Keratinocyte (primary cell): Measurements from ENCODE around the gene MTMR10.

Experiments
- CTCF ChIP-seq, 3 experiments: IDR thresholded peaks in 1 of 3; conservative IDR thresholded peaks in 1 of 3; optimal IDR thresholded peaks in 1 of 3; 2 replicates in 2 of 3; 3 replicates in 1 of 3; pipeline versions ENCODE3 to v1.5.1; 2011; ENCODE audit warnings: low read length in 3 of 3, mild to moderate bottlenecking in 3 of 3, moderate library complexity in 2 of 3, control low read depth in 1 of 3, inconsistent platforms in 1 of 3; ENCODE audit not compliant: insufficient read depth in 2 of 3; ENCODE audit errors: extremely low read depth in 1 of 3
- EZH2 ChIP-seq: IDR thresholded peaks from one replicate; pipeline ENCODE4 v1.6.1; 2012; ENCODE audit warnings: inconsistent platforms, mild to moderate bottlenecking, low read length, moderate library complexity

- TF ChIP-seq CTCF (optimal IDR thresholded peaks at IDR 0.05 in 1 of 3, IDR thresholded peaks at IDR 0.05 in 1 of 3, conservative IDR thresholded peaks at IDR 0.05 in 1 of 3; ENCODE audit: extremely low read depth in 1 of 3, insufficient read depth in 2 of 3, low read length in 3 of 3) (no peak), EZH2 (no peak)
Observed at GRCh38 chr15:30974112-30974511, 17.3 kb downstream of the MTMR10 start.
